Measurements from ENCODE around the gene SLC22A12.

GRCh38 chr11:64638018-64638665 is 47.1 kb downstream of the SLC22A12 start:
- TF ChIP-seq CTCF (IDR thresholded peaks at IDR 0.05) (no peak), POLR2A (IDR thresholded peaks at IDR 0.05) (no peak), EP300 (IDR thresholded peaks at IDR 0.05) (no peak), POLR2AphosphoS5 (IDR thresholded peaks at IDR 0.05) (peak in 2 of 4 donors; percentile 31 to 41)
